ENCODE results near the gene NCKAP5. TPM values are rescaled to one million over a fixed set of nuclear protein-coding genes. Genes with fewer than 3 reads are reported as not detected.
"Not testable (repeated sequence)": the region's sequence is repeated elsewhere in the genome, so short reads cannot be mapped to it uniquely, and the experiment has no call there.

The NCKAP5 gene
- polyA plus RNA-seq, 1 experiment = 16.6 TPM

DNA sequence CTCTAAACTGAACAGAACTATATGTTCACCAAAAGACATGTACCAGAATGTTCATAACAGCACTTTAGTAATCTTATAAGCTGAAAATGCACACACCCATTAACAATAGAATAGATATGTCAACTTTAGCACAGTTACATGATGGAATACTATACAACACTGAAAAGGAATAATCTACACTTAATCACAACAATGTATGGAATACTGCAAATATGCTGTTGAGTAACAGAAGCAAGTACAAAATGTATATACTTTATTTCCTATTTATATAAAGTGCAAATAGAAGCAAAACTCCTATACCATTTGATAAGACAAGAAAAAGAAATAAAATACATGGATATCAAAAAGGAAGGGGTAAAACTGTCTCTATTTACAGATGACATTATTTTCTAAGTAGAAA lies 352.8 kb downstream of the NCKAP5 start:
- Histone ChIP-seq H3K27me3 (ENCODE audit: control insufficient read depth, insufficient read depth, low read length) (no peaks in the 10 kb centered on the region), H3K9me3 (ENCODE audit: control insufficient read depth, insufficient read depth, low read length) (no peaks in the 10 kb centered on the region), H3K27ac (ENCODE audit: low read depth, low read length) (no peak overlapping the region), H3K4me3 (ENCODE audit: low read depth, low read length) (no peak overlapping the region)
- POLR2A ChIA-PET = no interaction called here
- no peak for DNase-seq (ENCODE audit: low read depth, low spot score)
- CTCF ChIA-PET = interaction anchor here (0.6 to 1.7 kb wide), 2 partner anchors 345 to 668 kb away, joined by 3 to 4 read pairs; no protein-coding TSS in a partner anchor
- TF ChIP-seq, protein P1, sequence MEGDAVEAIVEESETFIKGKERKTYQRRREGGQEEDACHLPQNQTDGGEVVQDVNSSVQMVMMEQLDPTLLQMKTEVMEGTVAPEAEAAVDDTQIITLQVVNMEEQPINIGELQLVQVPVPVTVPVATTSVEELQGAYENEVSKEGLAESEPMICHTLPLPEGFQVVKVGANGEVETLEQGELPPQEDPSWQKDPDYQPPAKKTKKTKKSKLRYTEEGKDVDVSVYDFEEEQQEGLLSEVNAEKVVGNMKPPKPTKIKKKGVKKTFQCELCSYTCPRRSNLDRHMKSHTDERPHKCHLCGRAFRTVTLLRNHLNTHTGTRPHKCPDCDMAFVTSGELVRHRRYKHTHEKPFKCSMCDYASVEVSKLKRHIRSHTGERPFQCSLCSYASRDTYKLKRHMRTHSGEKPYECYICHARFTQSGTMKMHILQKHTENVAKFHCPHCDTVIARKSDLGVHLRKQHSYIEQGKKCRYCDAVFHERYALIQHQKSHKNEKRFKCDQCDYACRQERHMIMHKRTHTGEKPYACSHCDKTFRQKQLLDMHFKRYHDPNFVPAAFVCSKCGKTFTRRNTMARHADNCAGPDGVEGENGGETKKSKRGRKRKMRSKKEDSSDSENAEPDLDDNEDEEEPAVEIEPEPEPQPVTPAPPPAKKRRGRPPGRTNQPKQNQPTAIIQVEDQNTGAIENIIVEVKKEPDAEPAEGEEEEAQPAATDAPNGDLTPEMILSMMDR (IDR thresholded peaks at IDR 0.05; ENCODE audit: low read depth, low read length) = no peak

DNA sequence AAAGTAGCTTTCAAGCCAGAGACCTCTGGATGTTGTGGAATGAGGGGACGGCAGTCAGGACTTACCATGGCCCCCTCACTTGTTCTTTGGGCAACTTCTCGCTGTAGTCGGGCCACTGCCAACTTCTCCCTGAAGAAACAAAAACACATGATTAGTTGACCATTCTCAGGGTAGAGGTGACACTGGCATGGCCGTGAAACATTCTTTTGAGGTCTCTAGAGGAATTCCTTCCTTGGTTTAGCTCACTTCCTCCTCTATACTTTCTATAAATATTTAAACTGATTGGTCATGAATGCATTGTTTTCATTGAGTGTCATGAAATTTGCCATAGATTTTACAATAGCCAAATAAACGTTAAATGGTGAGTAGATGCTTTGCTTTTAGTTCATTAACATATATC lies 354.6 kb downstream of the NCKAP5 start:
- Histone ChIP-seq H3K27ac (ENCODE audit: low read depth, low read length) (no peak overlapping the region), H3K4me3 (ENCODE audit: low read depth, low read length) (no peak overlapping the region), H3K27me3 (ENCODE audit: control insufficient read depth, insufficient read depth, low read length) (no peaks in the 10 kb centered on the region), H3K9me3 (ENCODE audit: control insufficient read depth, insufficient read depth, low read length) (no peaks in the 10 kb centered on the region)
- DNase-seq (ENCODE audit: low read depth, low spot score) = no peak
- ChIA-PET POLR2A (no interaction called here), CTCF (no interaction called here)
- TF ChIP-seq, protein P1 (IDR thresholded peaks at IDR 0.05; ENCODE audit: low read depth, low read length) = no peak

DNA sequence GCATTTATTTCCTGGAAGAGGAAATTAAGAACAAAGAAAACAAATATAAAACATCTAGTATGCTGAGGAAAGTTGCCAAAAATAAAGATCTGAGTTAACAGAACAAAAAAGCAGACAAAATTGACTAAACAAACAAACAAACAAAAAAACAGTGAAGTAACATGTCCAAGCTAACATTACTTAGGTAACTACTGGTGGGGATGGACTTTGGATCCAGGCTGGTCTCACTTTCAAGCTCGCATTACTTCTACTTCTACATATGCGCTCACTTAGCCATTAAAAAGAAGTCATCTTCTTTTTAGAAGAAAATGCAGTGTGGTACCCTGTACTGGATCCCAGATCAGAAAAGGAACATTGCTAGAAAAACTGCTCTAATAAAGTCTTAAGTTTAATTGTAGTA lies 358.9 kb downstream of the NCKAP5 start:
- no peaks in the 10 kb centered on the region; the same call in 1 of the 2 replicates for H3K9me3 ChIP-seq (ENCODE audit: control insufficient read depth, insufficient read depth, low read length)
- ChIA-PET POLR2A (no interaction called here), CTCF (interaction anchor here (0.9 to 1.8 kb wide), 3 partner anchors 38 to 662 kb away, joined by 3 to 4 read pairs (median 3); no protein-coding TSS in a partner anchor)
- H3K27me3 ChIP-seq (ENCODE audit: control insufficient read depth, insufficient read depth, low read length) = no peaks in the 10 kb centered on the region
- DNase-seq (ENCODE audit: low read depth, low spot score) = no peak
- H3K27ac ChIP-seq (ENCODE audit: low read depth, low read length) = no peak overlapping the region
- TF ChIP-seq, protein P1 (IDR thresholded peaks at IDR 0.05; ENCODE audit: low read depth, low read length) = no peak
- H3K4me3 ChIP-seq (ENCODE audit: low read depth, low read length) = no peak overlapping the region

DNA sequence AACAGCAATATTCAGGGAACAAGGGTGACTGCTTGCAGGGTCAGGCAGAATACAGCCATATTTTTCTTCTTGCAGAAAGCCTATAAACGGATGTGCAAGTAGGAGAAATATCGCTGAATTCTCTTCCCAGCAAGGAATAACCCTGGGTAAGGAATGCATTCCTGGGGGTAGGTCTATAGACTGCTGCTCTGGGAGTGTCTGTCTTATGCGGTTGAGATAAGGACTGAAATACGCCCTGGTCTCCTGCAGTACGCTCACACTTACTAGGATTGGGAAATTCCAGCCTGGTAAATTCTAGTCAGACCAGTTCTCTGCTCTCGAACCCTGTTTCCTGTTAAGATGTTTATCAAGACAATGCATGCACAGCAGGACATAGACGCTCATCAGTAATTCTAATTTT lies 361.6 kb downstream of the NCKAP5 start:
- POLR2A ChIA-PET; H3K27me3 ChIP-seq (ENCODE audit: control insufficient read depth, insufficient read depth, low read length); CTCF ChIA-PET; H3K27ac ChIP-seq (ENCODE audit: low read depth, low read length); DNase-seq (ENCODE audit: low read depth, low spot score); H3K4me3 ChIP-seq (ENCODE audit: low read depth, low read length); H3K9me3 ChIP-seq (ENCODE audit: control insufficient read depth, insufficient read depth, low read length): not testable (repeated sequence)

DNA sequence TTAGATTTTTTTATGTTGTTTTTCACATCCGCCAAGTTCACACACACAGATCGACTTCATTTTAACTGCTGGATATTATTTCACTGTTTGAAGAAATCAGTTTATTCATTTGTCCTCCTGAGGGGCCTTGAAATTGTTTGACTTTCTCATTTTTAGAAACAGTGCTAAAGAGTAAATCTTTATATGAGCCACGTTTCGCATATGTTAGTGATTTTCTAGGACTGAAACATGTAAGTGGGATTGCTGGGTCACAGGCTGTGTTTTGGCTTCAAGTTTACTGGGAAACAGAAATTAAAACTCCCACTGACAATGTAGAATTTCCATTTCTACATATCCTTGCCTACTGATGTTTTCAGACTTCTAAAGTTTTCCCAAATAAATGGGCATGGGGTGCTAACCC lies 363.8 kb downstream of the NCKAP5 start:
- H3K4me3 ChIP-seq (ENCODE audit: low read depth, low read length) = no peak overlapping the region
- TF ChIP-seq, protein P1 (IDR thresholded peaks at IDR 0.05; ENCODE audit: low read depth, low read length) = no peak
- no peak overlapping the region for H3K27ac ChIP-seq (ENCODE audit: low read depth, low read length)
- ChIA-PET CTCF (no interaction called here), POLR2A (no interaction called here)
- no peak for DNase-seq (ENCODE audit: low read depth, low spot score)
- no peaks in the 10 kb centered on the region for H3K27me3 ChIP-seq (ENCODE audit: control insufficient read depth, insufficient read depth, low read length)
- no peaks in the 10 kb centered on the region; the same call in 1 of the 2 replicates for H3K9me3 ChIP-seq (ENCODE audit: control insufficient read depth, insufficient read depth, low read length)

All from AG04450 (cell line).